HepG2 (cell line): ENCODE measurements around the gene CISH. TPM values are rescaled to one million over a fixed set of nuclear protein-coding genes. Genes with fewer than 3 reads are reported as not detected.

ENCODE experiments used
- ATAC-seq: fragments of 200-7000 bp; cut with Tn5 transposase; 3 replicates; pipeline ENCODE4 v1.9.1; 2020; ENCODE audit warnings: mild to moderate bottlenecking, moderate library complexity
- BruUV-seq: library from RNA; stranded (reverse); fragments of 400-500 nt; replicated peaks from 2 replicates; lab custom pipeline; 2021; lab: Mats Ljungman, UMichigan
- CTCF ChIA-PET: fragments of 300-600 bp; formaldehyde crosslinking; extraction: SDS; loops from one replicate; lab custom pipeline; 2021; ENCODE audit warnings: low total read pairs, inconsistent platforms, low intra/inter-chr PET ratio; lab: Yijun Ruan, JAX
- POLR2A ChIA-PET: fragments of 350-600 bp; sonication (Branson Sonifier 250); formaldehyde crosslinking; loops from one replicate; lab custom pipeline; 2020; ENCODE audit warnings: antibody characterized with exemption, inconsistent platforms; lab: Yijun Ruan, JAX
- DNase-seq: peaks from one replicate; pipeline ENCODE4 v3.0.0-alpha.2; 2015; ENCODE audit warnings: low spot score
- FAIRE-seq: peaks from 3 replicates; lab custom pipeline; 2011; peaks lifted over from hg19 to GRCh38; lab: Jason Lieb, UNC
- H2AFZ ChIP-seq: one replicate; pipeline ENCODE4 v1.6.1; 2011; ENCODE audit warnings: low read length, inconsistent platforms
- H3K27ac ChIP-seq: fragments of 300-600 bp; 3 replicates; pipeline ENCODE4 v1.8.0; 2011; ENCODE audit warnings: mixed run types, mild to moderate bottlenecking, mixed read lengths, low read length, inconsistent platforms; ENCODE audit not compliant: insufficient read depth; ENCODE audit errors: extremely low read length
- H3K27me3 ChIP-seq, 2 experiments: fragments of 200-600 bp in 1 of 2; 2 replicates in 1 of 2; 3 replicates in 1 of 2; pipeline versions ENCODE4 v1.6.0 to v1.8.0; 2011; ENCODE audit warnings: low read length in 2 of 2, mild to moderate bottlenecking in 2 of 2, moderate library complexity in 2 of 2, inconsistent platforms in 1 of 2; ENCODE audit not compliant: insufficient read depth in 2 of 2, control insufficient read depth in 1 of 2
- H3K36me3 ChIP-seq, 2 experiments: fragments of 200-600 bp in 1 of 2; replicated peaks in 1 of 2; 2 replicates in 1 of 2; 3 replicates in 1 of 2; pipeline versions ENCODE4 v1.5.1 to v1.8.0; 2011; ENCODE audit warnings: low read length in 2 of 2, inconsistent platforms in 1 of 2; ENCODE audit not compliant: insufficient read depth in 2 of 2, control insufficient read depth in 1 of 2
- H3K4me1 ChIP-seq: 2 replicates; pipeline ENCODE4 v1.5.1; 2012; ENCODE audit warnings: low read length, inconsistent platforms; ENCODE audit not compliant: insufficient read depth
- H3K4me2 ChIP-seq: 2 replicates; pipeline ENCODE4 v1.6.0; 2011; ENCODE audit warnings: low read depth, low read length, inconsistent platforms
- H3K4me3 ChIP-seq, 3 experiments: fragments of 200-600 bp in 1 of 3; sonication (generic), shearing (Covaris generic) in 1 of 3; replicated peaks in 1 of 3; 2 replicates each; pipeline ENCODE4 v1.5.1; 2011 to 2016; ENCODE audit warnings: low read length in 3 of 3, inconsistent platforms in 2 of 3, low read depth in 2 of 3, mild to moderate bottlenecking in 2 of 3, control low read depth in 1 of 3, mixed read lengths in 1 of 3; ENCODE audit not compliant: insufficient read depth in 1 of 3
- H3K79me2 ChIP-seq: one replicate; pipeline ENCODE4 v1.6.1; 2011; ENCODE audit warnings: low read length, inconsistent platforms; ENCODE audit not compliant: insufficient read depth
- H3K9ac ChIP-seq: 2 replicates; pipeline ENCODE4 v1.6.0; 2011; ENCODE audit warnings: mild to moderate bottlenecking, low read depth, low read length, inconsistent platforms; ENCODE audit not compliant: insufficient read depth
- H3K9me3 ChIP-seq: 2 replicates; pipeline ENCODE4 v1.5.1; 2012; ENCODE audit warnings: mild to moderate bottlenecking, low read length
- H4K20me1 ChIP-seq: 2 replicates; pipeline ENCODE4 v1.6.0; 2011; ENCODE audit warnings: inconsistent platforms, mild to moderate bottlenecking, low read length, moderate library complexity; ENCODE audit not compliant: insufficient read depth
- ARNT2 ChIP-seq: sonication (generic); formaldehyde crosslinking; IDR thresholded peaks from 2 replicates; pipeline ENCODE4 v1.8.0; 2022; ENCODE audit warnings: mild to moderate bottlenecking, low read depth, missing genetic modification reagents, moderate library complexity
- CBFB ChIP-seq: sonication (generic); formaldehyde crosslinking; IDR thresholded peaks from 2 replicates; pipeline ENCODE4 v1.4.0; 2020; ENCODE audit warnings: missing genetic modification reagents
- JUNB ChIP-seq: sonication (generic); formaldehyde crosslinking; IDR thresholded peaks from 2 replicates; pipeline ENCODE4 v1.8.0; 2022; ENCODE audit warnings: missing genetic modification reagents, mild to moderate bottlenecking, borderline replicate concordance
- NCOA1 ChIP-seq: sonication (generic); formaldehyde crosslinking; IDR thresholded peaks from 2 replicates; pipeline ENCODE4 v1.9.0; 2021; ENCODE audit warnings: missing genetic modification reagents
- RBM22 ChIP-seq: fragments of 200-400 bp; formaldehyde crosslinking; optimal IDR thresholded peaks from 2 replicates; pipeline ENCODE3; 2017; ENCODE audit warnings: mild to moderate bottlenecking, low read length, moderate library complexity
- SMAD1 ChIP-seq: sonication (generic); formaldehyde crosslinking; IDR thresholded peaks from 2 replicates; pipeline ENCODE4 v1.4.0; 2020; ENCODE audit warnings: missing genetic modification reagents, low read depth, mild to moderate bottlenecking, borderline replicate concordance
- TAF15 ChIP-seq: fragments of 200-400 bp; formaldehyde crosslinking; IDR thresholded peaks from one replicate; pipeline ENCODE4 v1.6.1; 2018; ENCODE audit warnings: mild to moderate bottlenecking, low read depth, low read length; ENCODE audit not compliant: poor library complexity, severe bottlenecking
- THRA ChIP-seq: sonication (generic); formaldehyde crosslinking; IDR thresholded peaks from 2 replicates; pipeline ENCODE4 v1.4.0; 2020; ENCODE audit warnings: missing genetic modification reagents, borderline replicate concordance
- ZNF460 ChIP-seq: sonication (generic); formaldehyde crosslinking; IDR thresholded peaks from 2 replicates; pipeline ENCODE4 v1.5.1; 2020; ENCODE audit warnings: missing genetic modification reagents, mild to moderate bottlenecking, borderline replicate concordance
- ZNF512 ChIP-seq: sonication (generic); formaldehyde crosslinking; IDR thresholded peaks from 2 replicates; pipeline ENCODE4 v1.4.0; 2020; ENCODE audit warnings: mild to moderate bottlenecking, missing genetic modification reagents
- WGBS: methylation state at CpG from one replicate; pipeline ENCODE4 v1.1.6; 2017; ENCODE audit warnings: low lambda C conversion rate; 5-methylcytosine and 5-hydroxymethylcytosine counted together
- in situ Hi-C: cut with HindIII; loops from 2 replicates; pipeline ENCODE4 v1.10.0; 2017; ENCODE audit warnings: low pct_unique_long_range_greater_than_20kb; ENCODE audit not compliant: extremely low pct_ligation_motif_present
- intact Hi-C: fragments of 100-400 bp; cut with micrococcal nuclease; formaldehyde crosslinking; loops from one replicate; pipeline ENCODE4 v1.10.0; 2022; ENCODE audit not compliant: unreplicated experiment
- polyA plus RNA-seq, 8 experiments: library from polyadenylated mRNA; depleted of rRNA in 3 of 8; stranded (reverse) in 7 of 8; unstranded in 1 of 8; fragments of >200 nt; fragmentation: Illumina TruSeq in 4 of 8; extraction: Trizol in 4 of 8; gene quantifications; 2 replicates each; pipeline versions ENCODE4 v1.2.1 to v1.2.3, GENCODE V29; 2011 to 2016; ENCODE audit warnings: low read depth in 4 of 8, missing spikeins in 1 of 8, mixed read lengths in 1 of 8; ENCODE audit not compliant: insufficient read depth in 1 of 8
- total RNA-seq, 5 experiments: library from RNA; depleted of rRNA; stranded (reverse); fragments of >200 nt; fragmentation: Illumina TruSeq; extraction: Trizol; gene quantifications; 2 replicates each; pipeline ENCODE4 v1.2.3, GENCODE V29; 2016; ENCODE audit warnings: low read depth in 1 of 5

CISH gene
- total and polyA plus RNA-seq, 2 of the 13 experiments (the other 11 are each of a cell fraction or from before 2014, with no cell fraction given) = 0.91 to 1.5 TPM

GRCh38 chr3:50630394-50630793, 18.8 kb upstream of the CISH start (continued):
- no peak for TF ChIP-seq ARNT2 (CRISPR knock-in tag)

- ChIA-PET CTCF (no interaction called here), POLR2A (no interaction called here)
- Histone ChIP-seq H3K79me2 (no peaks in the 10 kb centered on the region), H3K9ac (no peak overlapping the region), H2AFZ (no peak overlapping the region), H3K9me3 (no peaks in the 10 kb centered on the region), H3K4me3 (no peak overlapping the region)
- no TSS peak for BruUV-seq
- 100% methylated on average over 2 of the region's 3 CpGs for WGBS
- in situ Hi-C loops (no loop called here), intact Hi-C loops (no loop called here)
- no peak for ATAC-seq
- no peak for TF ChIP-seq THRA (CRISPR knock-in tag)
- TF ChIP-seq TAF15 = no peak
- TF ChIP-seq ZNF460 (CRISPR knock-in tag) = no peak
- no peak for TF ChIP-seq JUNB (CRISPR knock-in tag)
- TF ChIP-seq CBFB (CRISPR knock-in tag) = no peak
- TF ChIP-seq SMAD1 (CRISPR knock-in tag) = no peak
- no peak for TF ChIP-seq NCOA1 (CRISPR knock-in tag)
- no peak for TF ChIP-seq RBM22
- TF ChIP-seq ZNF512 (CRISPR knock-in tag) = no peak
- TF ChIP-seq, all 625 proteins: peak for 0
- no peak overlapping the region for H3K4me2 ChIP-seq
- FAIRE-seq (no peak), DNase-seq (no peak)
- H3K27me3 ChIP-seq = no peaks in the 10 kb centered on the region
- peaks cover 16% of the 10 kb centered on the region for H3K4me1 ChIP-seq
- no peak overlapping the region for H3K27ac ChIP-seq
- H4K20me1 ChIP-seq = no peaks in the 10 kb centered on the region
- H3K36me3 ChIP-seq = peaks cover 3 to 15% of the 10 kb centered on the region in 2 experiments; a peak in 2 of 5 replicates
These were observed 17.0 kb upstream of the CISH start for GRCh38 chr3:50628601-50629000.
